Measurements from ENCODE around the gene PROB1.

PROB1 gene

DNA sequence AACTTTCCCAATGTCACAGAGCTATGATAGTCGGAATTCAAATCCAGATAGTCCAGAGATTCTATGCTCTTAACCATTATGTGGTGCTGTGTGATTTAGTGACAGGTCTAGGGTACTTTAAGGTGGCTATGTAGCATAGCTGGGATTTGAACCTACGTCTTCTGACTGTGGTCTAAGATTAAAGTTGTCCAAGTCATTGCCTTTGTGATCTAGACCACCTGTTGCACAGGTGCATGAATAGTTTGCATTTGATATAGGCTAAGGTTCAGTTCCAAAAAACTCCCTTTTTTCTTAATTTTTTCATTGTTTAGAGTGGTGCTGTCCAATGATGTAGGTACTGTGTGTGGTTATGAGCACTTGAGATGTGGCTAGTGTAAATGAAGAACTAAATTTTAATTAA, 50.7 kb downstream of the PROB1 start:
- peak overlapping the region; percentile 98 for H3K4me2 ChIP-seq (ENCODE audit: low read depth, low read length, poor library complexity, severe bottlenecking)
- H3K27ac ChIP-seq (ENCODE audit: low read depth, low read length), result no peak overlapping the region
- H3K27me3 ChIP-seq (ENCODE audit: low read length), result no peaks in the 10 kb centered on the region
- peaks cover 67% of the 10 kb centered on the region for H3K79me2 ChIP-seq (ENCODE audit: insufficient read depth, low read length)
- peaks cover 21% of the 10 kb centered on the region for H3F3A ChIP-seq (ENCODE audit: insufficient read depth)
- TF ChIP-seq EZH2phosphoT487 (conservative IDR thresholded peaks at IDR 0.05; ENCODE audit: low read length) (no peak), CTCF (IDR thresholded peaks at IDR 0.05; ENCODE audit: insufficient read depth, low read length, poor library complexity, severe bottlenecking) (no peak)
- no peaks in the 10 kb centered on the region for H3K9me2 ChIP-seq (replicated peaks; ENCODE audit: insufficient read depth, low read length)
- H3K9ac ChIP-seq (ENCODE audit: low read length), result no peak overlapping the region
- H2AFZ ChIP-seq (ENCODE audit: low read depth, low read length, severe bottlenecking), result no peak overlapping the region
- no peaks in the 10 kb centered on the region for H3K9me3 ChIP-seq (ENCODE audit: insufficient read depth, low read length)
- H4K20me1 ChIP-seq (ENCODE audit: low read depth, low read length), result 0 out of 2 replicates have a peak, but pooled peaks cover 3% of the 10 kb centered on the region
- no peaks in the 10 kb centered on the region; the same call in 1 of the 2 replicates for H3K36me3 ChIP-seq (ENCODE audit: low read length)
- H3K4me3 ChIP-seq (ENCODE audit: insufficient read depth, low read length, poor library complexity, severe bottlenecking), result no peak overlapping the region

DNA sequence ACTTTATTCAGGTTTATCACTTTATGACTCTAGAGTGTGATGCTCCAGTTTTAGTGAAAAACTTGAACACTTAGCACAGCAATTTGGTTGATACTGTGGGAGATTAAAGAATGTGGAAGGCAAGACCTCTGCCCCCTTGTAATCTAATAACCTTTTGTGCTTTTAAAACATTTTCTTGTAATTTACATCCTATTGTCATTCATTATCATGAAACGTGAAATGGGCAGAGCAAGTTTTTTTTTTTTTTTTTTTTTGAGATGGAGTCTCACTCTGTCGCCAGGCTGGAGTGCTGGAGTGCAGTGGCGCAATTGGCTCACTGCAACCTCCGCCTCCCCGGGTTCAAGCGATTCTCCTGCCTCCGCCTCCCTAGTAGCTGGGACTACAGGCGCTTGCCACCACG, 51.4 kb downstream of the PROB1 start:
- TF ChIP-seq EZH2phosphoT487 (conservative IDR thresholded peaks at IDR 0.05; ENCODE audit: low read length) (no peak), CTCF (IDR thresholded peaks at IDR 0.05; ENCODE audit: insufficient read depth, low read length, poor library complexity, severe bottlenecking) (no peak)
- Histone ChIP-seq H2AFZ (ENCODE audit: low read depth, low read length, severe bottlenecking) (no peak overlapping the region), H3K36me3 (ENCODE audit: low read length) (no peaks in the 10 kb centered on the region; the same call in 1 of the 2 replicates), H3K9me3 (ENCODE audit: insufficient read depth, low read length) (no peaks in the 10 kb centered on the region), H3K27me3 (ENCODE audit: low read length) (no peaks in the 10 kb centered on the region), H3K4me3 (ENCODE audit: insufficient read depth, low read length, poor library complexity, severe bottlenecking) (peak overlapping the region; percentile 82), H3K4me2 (ENCODE audit: low read depth, low read length, poor library complexity, severe bottlenecking) (peak overlapping the region; percentile 98), H3K9ac (ENCODE audit: low read length) (peak overlapping the region; percentile 68), H3K79me2 (ENCODE audit: insufficient read depth, low read length) (peaks cover 60% of the 10 kb centered on the region), H3F3A (ENCODE audit: insufficient read depth) (peaks cover 27% of the 10 kb centered on the region), H4K20me1 (ENCODE audit: low read depth, low read length) (0 out of 2 replicates have a peak, but pooled peaks cover 3% of the 10 kb centered on the region), H3K27ac (ENCODE audit: low read depth, low read length) (peak overlapping the region; percentile 86; the same call in 1 of the 2 replicates), H3K9me2 (replicated peaks; ENCODE audit: insufficient read depth, low read length) (no peaks in the 10 kb centered on the region)

- Histone ChIP-seq H3F3A (ENCODE audit: insufficient read depth) (peaks cover 27% of the 10 kb centered on the region), H3K27ac (ENCODE audit: low read depth, low read length) (peak overlapping the region; percentile 86), H2AFZ (ENCODE audit: low read depth, low read length, severe bottlenecking) (peak overlapping the region; percentile 33), H3K36me3 (ENCODE audit: low read length) (no peaks in the 10 kb centered on the region; the same call in 1 of the 2 replicates), H3K9ac (ENCODE audit: low read length) (peak overlapping the region; percentile 68), H3K9me2 (replicated peaks; ENCODE audit: insufficient read depth, low read length) (no peaks in the 10 kb centered on the region), H3K4me2 (ENCODE audit: low read depth, low read length, poor library complexity, severe bottlenecking) (peak overlapping the region; percentile 98), H4K20me1 (ENCODE audit: low read depth, low read length) (0 out of 2 replicates have a peak, but pooled peaks cover 3% of the 10 kb centered on the region), H3K9me3 (ENCODE audit: insufficient read depth, low read length) (no peaks in the 10 kb centered on the region), H3K4me3 (ENCODE audit: insufficient read depth, low read length, poor library complexity, severe bottlenecking) (peak overlapping the region; percentile 82), H3K27me3 (ENCODE audit: low read length) (no peaks in the 10 kb centered on the region), H3K79me2 (ENCODE audit: insufficient read depth, low read length) (peaks cover 51% of the 10 kb centered on the region)
- TF ChIP-seq CTCF (IDR thresholded peaks at IDR 0.05; ENCODE audit: insufficient read depth, low read length, poor library complexity, severe bottlenecking), result no peak
- no peak for TF ChIP-seq EZH2phosphoT487 (conservative IDR thresholded peaks at IDR 0.05; ENCODE audit: low read length)
Observed at GRCh38 chr5:139342423-139342723, 52.5 kb downstream of the PROB1 start.

All from SU-DHL-6 (cell line).